Endothelial cell of umbilical vein (primary cell): ENCODE data around the gene XRN1. TPM values are rescaled to one million over a fixed set of nuclear protein-coding genes. Genes with fewer than 3 reads are reported as not detected.

Experiments
- BruUV-seq: library from RNA; stranded (reverse); fragments of 400-500 nt; replicated peaks from 2 replicates; lab custom pipeline; 2021; lab: Mats Ljungman, UMichigan
- CTCF ChIA-PET: fragments of 300-600, 350-600 bp; sonication (Branson Sonifier 250); formaldehyde crosslinking; loops from one replicate; lab custom pipeline; 2021; ENCODE audit warnings: antibody characterized with exemption, inconsistent platforms; lab: Charles Lee
- POLR2A ChIA-PET: fragments of 300-600, 350-600 bp; sonication (Branson Sonifier 250); formaldehyde crosslinking; loops from one replicate; lab custom pipeline; 2021; ENCODE audit warnings: antibody characterized with exemption, inconsistent platforms; lab: Charles Lee
- DNase-seq: peaks from one replicate; pipeline ENCODE4 v3.0.0-alpha.2; 2011; ENCODE audit warnings: low read depth, low spot score
- FAIRE-seq: peaks from 2 replicates; lab custom pipeline; 2011; peaks lifted over from hg19 to GRCh38; lab: Jason Lieb, UNC
- H2AFZ ChIP-seq: 2 replicates; pipeline ENCODE4 v1.6.0; 2012; ENCODE audit warnings: low read depth, low read length, control low read depth, inconsistent platforms
- H3K27ac ChIP-seq: 2 replicates; pipeline ENCODE4 v1.5.1; 2011; ENCODE audit warnings: low read depth, mild to moderate bottlenecking, control low read depth, low read length, moderate library complexity; ENCODE audit not compliant: insufficient read depth
- H3K27me3 ChIP-seq, 2 experiments: 2 replicates each; pipeline versions ENCODE4 v1.6.0 to v1.6.1; 2011; ENCODE audit warnings: low read length in 2 of 2, mixed read lengths in 1 of 2; ENCODE audit not compliant: control insufficient read depth in 2 of 2, insufficient read depth in 2 of 2
- H3K36me3 ChIP-seq, 2 experiments: 2 replicates in 1 of 2; 3 replicates in 1 of 2; pipeline ENCODE4 v1.5.1; 2011; ENCODE audit warnings: low read length in 2 of 2, mild to moderate bottlenecking in 1 of 2, moderate library complexity in 1 of 2; ENCODE audit not compliant: control insufficient read depth in 2 of 2, insufficient read depth in 2 of 2; ENCODE audit errors: extremely low read depth in 1 of 2
- H3K4me1 ChIP-seq: 3 replicates; pipeline ENCODE4 v1.5.1; 2011; ENCODE audit warnings: mild to moderate bottlenecking, low read length; ENCODE audit not compliant: control insufficient read depth, insufficient read depth; ENCODE audit errors: extremely low read depth
- H3K4me2 ChIP-seq: 2 replicates; pipeline ENCODE4 v1.6.1; 2011; ENCODE audit warnings: low read length, control low read depth, mixed read lengths; ENCODE audit not compliant: insufficient read depth
- H3K4me3 ChIP-seq, 3 experiments: fragments of 200-600 bp in 1 of 3; sonication (generic), shearing (Covaris generic) in 1 of 3; replicated peaks in 1 of 3; 2 replicates each; pipeline ENCODE4 v1.5.1; 2011 to 2016; ENCODE audit warnings: control low read depth in 3 of 3, low read length in 3 of 3, mild to moderate bottlenecking in 2 of 3, inconsistent platforms in 1 of 3, low read depth in 1 of 3, moderate library complexity in 1 of 3; ENCODE audit not compliant: insufficient read depth in 1 of 3
- H3K79me2 ChIP-seq: 2 replicates; pipeline ENCODE4 v1.6.0; 2012; ENCODE audit warnings: low read length, inconsistent platforms; ENCODE audit not compliant: control insufficient read depth, insufficient read depth
- H3K9ac ChIP-seq: replicated peaks from 2 replicates; pipeline ENCODE3; 2011; ENCODE audit warnings: low read length, control low read depth; ENCODE audit not compliant: insufficient read depth; ENCODE audit errors: extremely low read depth
- H3K9me1 ChIP-seq: replicated peaks from 3 replicates; pipeline ENCODE4 v1.6.0; 2011; ENCODE audit warnings: mild to moderate bottlenecking, low read length; ENCODE audit not compliant: control insufficient read depth, insufficient read depth; ENCODE audit errors: extremely low read depth
- H3K9me3 ChIP-seq: replicated peaks from 2 replicates; pipeline ENCODE4 v1.5.1; 2012; ENCODE audit warnings: low read length, inconsistent platforms; ENCODE audit not compliant: control insufficient read depth, insufficient read depth
- H4K20me1 ChIP-seq: replicated peaks from 2 replicates; pipeline ENCODE3; 2011; ENCODE audit warnings: mild to moderate bottlenecking, low read length; ENCODE audit not compliant: control insufficient read depth, insufficient read depth; ENCODE audit errors: extremely low read depth
- FOS ChIP-seq: IDR thresholded peaks from 2 replicates; pipeline ENCODE4 v1.6.1; 2011; ENCODE audit warnings: mild to moderate bottlenecking, low read length, moderate library complexity, borderline replicate concordance; ENCODE audit not compliant: insufficient read depth
- MYC ChIP-seq: IDR thresholded peaks from one replicate; pipeline ENCODE4 v1.6.1; 2011; ENCODE audit warnings: mild to moderate bottlenecking, low read depth, low read length
- dilution Hi-C: fragments of 300-500 bp; cut with MboI; formaldehyde crosslinking; loops from one replicate; pipeline ENCODE4 v1.15.0; 2019; ENCODE audit warnings: low sequenced_read_pairs; ENCODE audit not compliant: extremely low pct_ligation_motif_present
- intact Hi-C: fragments of 100-400 bp; cut with micrococcal nuclease; formaldehyde crosslinking; loops from one replicate; pipeline ENCODE4 v1.10.0; 2022
- polyA plus RNA-seq, 4 experiments: library from polyadenylated mRNA; depleted of rRNA in 3 of 4; stranded (reverse) in 3 of 4; unstranded in 1 of 4; fragments of >200 nt; gene quantifications; 2 replicates each; pipeline versions ENCODE4 v1.2.1 to v1.2.3, GENCODE V29; 2011 to 2012; ENCODE audit warnings: missing spikeins in 1 of 4
- total RNA-seq: library from RNA; stranded (reverse); gene quantifications from 2 replicates; pipeline ENCODE4 v1.2.3, GENCODE V29; 2021
- TF ChIP-seq, protein P1 (sequence below), 2 donors: IDR thresholded peaks; 1 replicate in 1 of 2; 2 replicates in 1 of 2; pipeline ENCODE4 v1.5.1; 2011; ENCODE audit warnings: low read length in 2 of 2, mild to moderate bottlenecking in 2 of 2, moderate library complexity in 2 of 2, control low read depth in 1 of 2, inconsistent platforms in 1 of 2, low read depth in 1 of 2; ENCODE audit not compliant: insufficient read depth in 1 of 2; ENCODE audit errors: extremely low read depth in 1 of 2
- TF ChIP-seq, protein P2 (sequence below): IDR thresholded peaks from 2 replicates; pipeline ENCODE4 v1.6.1; 2011; ENCODE audit not compliant: insufficient read depth, insufficient read length

Gene XRN1
- total and polyA plus RNA-seq, 2 donors (not counting 3 experiments of a cell fraction or from before 2014, with no cell fraction given): 4.4 to 40.0 TPM

DNA sequence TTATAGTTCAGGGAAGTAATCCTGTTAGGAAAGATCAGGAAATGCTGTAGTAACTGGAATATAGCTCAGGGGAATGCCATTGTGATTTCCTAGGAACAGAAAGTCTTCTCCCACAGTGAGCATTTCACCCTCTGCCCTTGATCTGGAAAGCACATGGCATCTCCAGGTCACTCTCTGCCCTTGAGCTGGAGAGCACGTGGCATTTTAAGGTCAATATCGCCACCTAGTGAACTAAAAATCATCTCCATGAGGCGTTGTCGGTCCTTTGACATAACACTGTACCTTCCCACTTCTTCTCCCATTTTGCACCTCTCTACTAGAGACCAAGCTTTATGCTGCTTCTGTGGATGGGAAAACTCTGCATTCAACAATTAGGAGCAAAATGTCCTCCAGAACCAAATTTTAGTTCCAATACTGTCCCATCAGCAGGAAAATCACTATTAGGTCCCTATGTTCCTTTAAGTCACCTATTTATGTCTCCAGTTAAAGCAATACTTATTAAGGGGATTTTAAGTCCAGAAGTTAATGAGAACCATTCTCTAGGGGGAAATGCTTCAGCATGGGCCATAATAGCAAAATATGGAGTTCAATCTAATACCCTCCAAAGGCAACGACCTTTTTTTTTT is 167.8 kb downstream of the XRN1 start:
- Histone ChIP-seq H3K9ac (no peak overlapping the region), H3K9me1 (no peaks in the 10 kb centered on the region), H3K27me3 (peaks cover 0 to 2% of the 10 kb centered on the region in 2 experiments), H3K27ac (no peak overlapping the region), H3K4me3 (no peak overlapping the region), H3K4me2 (no peak overlapping the region), H2AFZ (no peak overlapping the region), H3K9me3 (no peaks in the 10 kb centered on the region), H3K4me1 (no peaks in the 10 kb centered on the region), H4K20me1 (no peaks in the 10 kb centered on the region), H3K79me2 (no peaks in the 10 kb centered on the region), H3K36me3 (no peaks in the 10 kb centered on the region)
- ChIA-PET CTCF (interaction anchor here (0.6 to 5.6 kb wide), 39 partner anchors 11 to 827 kb away, joined by 3 to 225 read pairs (median 4); no protein-coding TSS in a partner anchor), POLR2A (interaction anchor here (0.5 to 0.6 kb wide), 2 partner anchors 114 to 154 kb away, joined by 3 read pairs; no protein-coding TSS in a partner anchor)
- DNase-seq (peak; percentile 66), FAIRE-seq (peak; percentile 89)
- dilution Hi-C loops (no loop called here), intact Hi-C loops (loop anchor here (1.0 to 5.0 kb wide), 5 partner anchors 99 to 819 kb away; partner anchors contain the start of gene RNF7)
- TF ChIP-seq, protein P1, sequence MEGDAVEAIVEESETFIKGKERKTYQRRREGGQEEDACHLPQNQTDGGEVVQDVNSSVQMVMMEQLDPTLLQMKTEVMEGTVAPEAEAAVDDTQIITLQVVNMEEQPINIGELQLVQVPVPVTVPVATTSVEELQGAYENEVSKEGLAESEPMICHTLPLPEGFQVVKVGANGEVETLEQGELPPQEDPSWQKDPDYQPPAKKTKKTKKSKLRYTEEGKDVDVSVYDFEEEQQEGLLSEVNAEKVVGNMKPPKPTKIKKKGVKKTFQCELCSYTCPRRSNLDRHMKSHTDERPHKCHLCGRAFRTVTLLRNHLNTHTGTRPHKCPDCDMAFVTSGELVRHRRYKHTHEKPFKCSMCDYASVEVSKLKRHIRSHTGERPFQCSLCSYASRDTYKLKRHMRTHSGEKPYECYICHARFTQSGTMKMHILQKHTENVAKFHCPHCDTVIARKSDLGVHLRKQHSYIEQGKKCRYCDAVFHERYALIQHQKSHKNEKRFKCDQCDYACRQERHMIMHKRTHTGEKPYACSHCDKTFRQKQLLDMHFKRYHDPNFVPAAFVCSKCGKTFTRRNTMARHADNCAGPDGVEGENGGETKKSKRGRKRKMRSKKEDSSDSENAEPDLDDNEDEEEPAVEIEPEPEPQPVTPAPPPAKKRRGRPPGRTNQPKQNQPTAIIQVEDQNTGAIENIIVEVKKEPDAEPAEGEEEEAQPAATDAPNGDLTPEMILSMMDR (IDR thresholded peaks at IDR 0.05; ENCODE audit: extremely low read depth in 1 of 2, insufficient read depth in 1 of 2, low read depth in 1 of 2, low read length in 2 of 2): peak; percentile 43 to 49
- peak; percentile 93 for TF ChIP-seq MYC
- TF ChIP-seq, protein P2, sequence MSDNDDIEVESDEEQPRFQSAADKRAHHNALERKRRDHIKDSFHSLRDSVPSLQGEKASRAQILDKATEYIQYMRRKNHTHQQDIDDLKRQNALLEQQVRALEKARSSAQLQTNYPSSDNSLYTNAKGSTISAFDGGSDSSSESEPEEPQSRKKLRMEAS: peak; percentile 99
- no peak for TF ChIP-seq FOS
- no TSS peak for BruUV-seq
